ENCODE data around the gene KRTAP5-7. TPM values are rescaled to one million over a fixed set of nuclear protein-coding genes. Genes with fewer than 3 reads are reported as not detected.

Gene KRTAP5-7
- total RNA-seq, 1 donor from 2014 or later, result not detected

DNA sequence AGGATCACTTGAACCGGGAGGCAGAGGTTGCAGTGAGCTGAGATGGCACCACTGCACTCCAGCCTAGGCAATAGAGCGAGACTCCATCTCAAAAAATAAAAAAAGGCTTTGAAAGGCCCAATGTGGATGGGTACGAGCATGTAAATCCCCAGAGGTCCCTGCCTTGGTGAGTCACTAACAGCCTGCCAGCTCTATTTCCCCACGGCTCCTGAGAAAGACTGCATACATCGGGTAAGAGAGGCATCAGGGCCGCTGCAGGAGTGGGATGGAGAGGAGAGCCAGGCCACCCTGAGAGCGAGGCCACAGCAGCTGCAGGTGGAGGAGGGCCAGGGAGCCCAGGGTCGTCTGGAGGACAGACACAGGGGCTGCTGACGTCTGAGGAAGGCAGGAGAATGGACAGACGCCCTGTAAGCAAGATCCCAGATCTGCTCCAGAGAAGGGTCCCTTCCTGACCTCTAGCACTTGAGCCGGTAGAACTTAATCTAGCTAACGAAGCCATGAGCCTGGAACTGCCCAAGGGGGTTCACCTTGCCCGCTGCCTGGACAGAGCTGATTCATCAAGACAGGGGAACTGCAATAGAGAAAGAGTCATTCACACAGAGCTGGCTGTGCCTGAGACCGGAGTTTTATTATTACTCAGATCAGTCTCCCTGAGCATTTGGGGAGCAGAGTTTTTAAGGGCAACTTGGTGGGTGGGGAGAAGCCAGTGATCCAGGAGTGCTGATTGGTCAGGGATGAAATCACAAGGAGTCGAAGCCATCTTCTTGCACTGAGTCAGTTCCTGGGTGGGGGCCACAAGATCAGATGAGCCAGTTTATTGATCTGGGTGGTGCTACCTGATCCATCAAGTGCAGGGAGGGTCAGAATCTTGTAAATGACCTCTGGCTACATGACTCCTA is 16.1 kb downstream of the KRTAP5-7 start:
- DNase-seq (ENCODE audit: low spot score), result no peak
- peaks cover 31% of the 10 kb centered on the region for H3K4me1 Mint-ChIP-seq
- peaks cover 11% of the 10 kb centered on the region for H3K27me3 Mint-ChIP-seq (ENCODE audit: insufficient read depth, low read depth)

GRCh38 chr11:71543866-71544265 is 16.8 kb downstream of the KRTAP5-7 start:
- Histone ChIP-seq H3K4me2 (no peak overlapping the region), H4K20me1 (ENCODE audit: low read depth) (no peaks in the 10 kb centered on the region), H3K27ac (no peak overlapping the region), H3K4me1 (no peaks in the 10 kb centered on the region), H3K36me3 (no peaks in the 10 kb centered on the region), H3F3A (ENCODE audit: low read depth) (no peaks in the 10 kb centered on the region), H3K4me3 (no peak overlapping the region), H3K9me3 (ENCODE audit: low read depth) (no peaks in the 10 kb centered on the region), H2AFZ (replicated peaks) (no peak overlapping the region), H3K79me2 (ENCODE audit: low read depth) (no peaks in the 10 kb centered on the region), H3K9ac (no peak overlapping the region), H3K27me3 (no peaks in the 10 kb centered on the region)
- TF ChIP-seq, protein P1, sequence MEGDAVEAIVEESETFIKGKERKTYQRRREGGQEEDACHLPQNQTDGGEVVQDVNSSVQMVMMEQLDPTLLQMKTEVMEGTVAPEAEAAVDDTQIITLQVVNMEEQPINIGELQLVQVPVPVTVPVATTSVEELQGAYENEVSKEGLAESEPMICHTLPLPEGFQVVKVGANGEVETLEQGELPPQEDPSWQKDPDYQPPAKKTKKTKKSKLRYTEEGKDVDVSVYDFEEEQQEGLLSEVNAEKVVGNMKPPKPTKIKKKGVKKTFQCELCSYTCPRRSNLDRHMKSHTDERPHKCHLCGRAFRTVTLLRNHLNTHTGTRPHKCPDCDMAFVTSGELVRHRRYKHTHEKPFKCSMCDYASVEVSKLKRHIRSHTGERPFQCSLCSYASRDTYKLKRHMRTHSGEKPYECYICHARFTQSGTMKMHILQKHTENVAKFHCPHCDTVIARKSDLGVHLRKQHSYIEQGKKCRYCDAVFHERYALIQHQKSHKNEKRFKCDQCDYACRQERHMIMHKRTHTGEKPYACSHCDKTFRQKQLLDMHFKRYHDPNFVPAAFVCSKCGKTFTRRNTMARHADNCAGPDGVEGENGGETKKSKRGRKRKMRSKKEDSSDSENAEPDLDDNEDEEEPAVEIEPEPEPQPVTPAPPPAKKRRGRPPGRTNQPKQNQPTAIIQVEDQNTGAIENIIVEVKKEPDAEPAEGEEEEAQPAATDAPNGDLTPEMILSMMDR (IDR thresholded peaks at IDR 0.05), result no peak
- TF ChIP-seq EZH2phosphoT487 (IDR thresholded peaks at IDR 0.05) (no peak), EZH2 (IDR thresholded peaks at IDR 0.05) (no peak)
- Mint-ChIP-seq H3K4me1 (peaks cover 27% of the 10 kb centered on the region), H3K9me3 (peaks cover 14% of the 10 kb centered on the region), H3K27ac (no peak overlapping the region), H3K36me3 (peaks cover 4% of the 10 kb centered on the region), H3K4me3 (no peak overlapping the region), H3K27me3 (ENCODE audit: insufficient read depth, low read depth) (peaks cover 11% of the 10 kb centered on the region)
- DNase-seq (ENCODE audit: low spot score), result no peak

More for the DNA sequence above, 16.1 kb downstream of the KRTAP5-7 start:
- H3K27me3 ChIP-seq, result no peaks in the 10 kb centered on the region
- H3K36me3 Mint-ChIP-seq, result peaks cover 4% of the 10 kb centered on the region
- no peak overlapping the region for H3K4me3 ChIP-seq
- no peak overlapping the region for H3K4me2 ChIP-seq
- H3K9me3 ChIP-seq (ENCODE audit: low read depth), result no peaks in the 10 kb centered on the region
- no peaks in the 10 kb centered on the region for H3K79me2 ChIP-seq (ENCODE audit: low read depth)
- H4K20me1 ChIP-seq (ENCODE audit: low read depth), result no peaks in the 10 kb centered on the region
- H3K4me3 Mint-ChIP-seq, result no peak overlapping the region
- H3K9me3 Mint-ChIP-seq, result peaks cover 14% of the 10 kb centered on the region
- H3K27ac ChIP-seq, result no peak overlapping the region
- TF ChIP-seq EZH2 (IDR thresholded peaks at IDR 0.05) (no peak), EZH2phosphoT487 (IDR thresholded peaks at IDR 0.05) (no peak)
- TF ChIP-seq, protein P1 (IDR thresholded peaks at IDR 0.05), result no peak
- H3K36me3 ChIP-seq, result no peaks in the 10 kb centered on the region
- no peak overlapping the region for H2AFZ ChIP-seq (replicated peaks)
- no peaks in the 10 kb centered on the region for H3K4me1 ChIP-seq
- H3K9ac ChIP-seq, result no peak overlapping the region
- no peaks in the 10 kb centered on the region for H3F3A ChIP-seq (ENCODE audit: low read depth)
- H3K27ac Mint-ChIP-seq, result no peak overlapping the region

DNA sequence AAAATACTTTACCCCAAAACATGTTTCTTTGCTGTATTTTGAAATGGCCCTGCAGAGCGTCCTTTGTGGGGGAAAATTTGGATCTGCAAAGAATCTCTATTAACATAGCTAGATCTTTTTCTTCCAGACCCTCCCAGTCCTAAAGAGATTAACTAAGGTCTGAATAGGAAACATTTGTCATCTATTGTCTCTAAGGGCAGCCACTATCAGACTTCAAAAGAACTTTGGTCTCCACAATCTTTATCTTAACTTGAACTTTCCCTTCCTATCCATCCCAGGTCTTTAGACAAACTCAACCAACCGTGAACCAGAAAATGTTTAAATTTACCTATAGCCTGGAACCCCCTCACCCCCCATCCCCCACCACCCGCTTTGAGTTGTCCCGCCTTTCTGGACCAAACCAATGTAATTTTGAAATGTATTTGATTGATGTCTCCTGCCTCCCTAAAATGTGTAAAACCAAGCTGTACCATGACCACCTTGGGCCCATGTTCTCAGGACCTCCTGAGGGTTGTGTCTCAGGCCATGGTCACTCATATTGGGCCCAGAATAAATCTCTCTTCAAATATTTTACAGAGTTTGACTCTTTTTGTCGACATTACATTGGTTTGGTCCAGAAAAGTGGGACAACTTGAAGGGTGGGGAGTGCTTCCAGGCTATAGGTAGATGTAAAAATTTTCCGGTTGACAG is 17.6 kb downstream of the KRTAP5-7 start:
- Histone ChIP-seq H3K9ac (no peak overlapping the region), H3K36me3 (no peaks in the 10 kb centered on the region), H3K4me1 (no peaks in the 10 kb centered on the region), H4K20me1 (ENCODE audit: low read depth) (no peaks in the 10 kb centered on the region), H3K9me3 (ENCODE audit: low read depth) (no peaks in the 10 kb centered on the region), H3K4me2 (no peak overlapping the region), H3K27me3 (no peaks in the 10 kb centered on the region), H3K4me3 (no peak overlapping the region), H3K27ac (no peak overlapping the region), H2AFZ (replicated peaks) (no peak overlapping the region), H3F3A (ENCODE audit: low read depth) (no peaks in the 10 kb centered on the region), H3K79me2 (ENCODE audit: low read depth) (no peaks in the 10 kb centered on the region)
- TF ChIP-seq, protein P1 (IDR thresholded peaks at IDR 0.05), result no peak
- TF ChIP-seq EZH2 (IDR thresholded peaks at IDR 0.05), result no peak
- no peak for TF ChIP-seq EZH2phosphoT487 (IDR thresholded peaks at IDR 0.05)
- peaks cover 4% of the 10 kb centered on the region for H3K36me3 Mint-ChIP-seq
- no peak overlapping the region for H3K27ac Mint-ChIP-seq
- peaks cover 24% of the 10 kb centered on the region for H3K4me1 Mint-ChIP-seq
- no peak overlapping the region for H3K4me3 Mint-ChIP-seq
- DNase-seq (ENCODE audit: low spot score), result no peak
- peaks cover 14% of the 10 kb centered on the region for H3K9me3 Mint-ChIP-seq
- H3K27me3 Mint-ChIP-seq (ENCODE audit: insufficient read depth, low read depth), result peaks cover 8% of the 10 kb centered on the region
